Heart right ventricle (tissue), 16 donors: ENCODE data around the gene SPTB. TPM values are rescaled to one million over a fixed set of nuclear protein-coding genes. Genes with fewer than 3 reads are reported as not detected.

Experiments
- ATAC-seq, 8 donors: fragments of 200-7000 bp; cut with Tn5 transposase; one replicate each; pipeline ENCODE4 v1.9.1; 2020; ENCODE audit warnings: mild to moderate bottlenecking in 8 of 8, moderate library complexity in 8 of 8, moderate number of reproducible peaks in 1 of 8
- DNase-seq, 2 donors: peaks; one replicate each; pipeline ENCODE4 v3.0.0-alpha.2; 2020
- H3K27ac ChIP-seq, 10 donors: fragments of 200-600 bp; sonication (generic) in 2 of 10; one replicate each; pipeline versions ENCODE4 v1.5.0 to v1.8.0; 2020 to 2022; ENCODE audit warnings: mild to moderate bottlenecking in 3 of 10
- H3K27me3 ChIP-seq, 7 donors: fragments of 200-600 bp; one replicate each; pipeline ENCODE4 v1.8.0; 2021 to 2022; ENCODE audit warnings: mild to moderate bottlenecking in 2 of 7
- H3K36me3 ChIP-seq, 9 donors: fragments of 200-600 bp; sonication (generic) in 1 of 9; one replicate each; pipeline versions ENCODE4 v1.5.0 to v1.8.0; 2020 to 2022; ENCODE audit warnings: mild to moderate bottlenecking in 2 of 9
- H3K4me1 ChIP-seq, 9 donors: fragments of 200-600 bp; sonication (generic) in 1 of 9; one replicate each; pipeline versions ENCODE4 v1.5.0 to v1.8.0; 2020 to 2022; ENCODE audit warnings: mild to moderate bottlenecking in 4 of 9
- H3K4me3 ChIP-seq, 10 donors: fragments of 200-600 bp; sonication (generic) in 2 of 10; one replicate each; pipeline versions ENCODE4 v1.5.0 to v1.8.0; 2020 to 2022; ENCODE audit warnings: mild to moderate bottlenecking in 7 of 10, moderate library complexity in 2 of 10
- H3K9me3 ChIP-seq, 11 donors: fragments of 200-600 bp in 10 of 11; sonication (generic) in 2 of 11; one replicate each; pipeline versions ENCODE4 v1.5.0 to v1.8.0; 2013 to 2022; ENCODE audit warnings: mild to moderate bottlenecking in 2 of 11, control low read depth in 1 of 11, moderate library complexity in 1 of 11
- CTCF ChIP-seq, 9 donors: fragments of 200-600 bp; sonication (generic) in 2 of 9; IDR thresholded peaks; one replicate each; pipeline versions ENCODE4 v1.5.0 to v1.8.0; 2021 to 2022; ENCODE audit warnings: antibody characterized with exemption in 9 of 9, mild to moderate bottlenecking in 5 of 9, moderate library complexity in 1 of 9
- WGBS, 2 donors: extraction: QIAGEN DNeasy Blood & Tissue Kit; methylation state at CpG; one replicate each; pipeline ENCODE4 v1.1.7; 2013; ENCODE audit warnings: inconsistent platforms in 1 of 2; 5-methylcytosine and 5-hydroxymethylcytosine counted together
- intact Hi-C, 10 donors: fragments of 100-400 bp; cut with DNase I; formaldehyde crosslinking; loops; one replicate each; pipeline versions ENCODE4 v1.11.1 to v1.14.2; 2022
- polyA plus RNA-seq, 2 donors: library from polyadenylated mRNA; stranded (reverse); fragments of 200-250 nt; gene quantifications; one replicate each; pipeline ENCODE4 v1.2.3, GENCODE V29; 2013
- total RNA-seq, 10 donors: library from RNA; stranded (reverse); fragmentation: NEBNext Ultra II Directional in 3 of 10; extraction: Animal tissue kit (Norgen Biotek cat#: 25700) in 3 of 10; gene quantifications; one replicate each; pipeline versions ENCODE4 v1.2.1 to v1.2.4, GENCODE V29; 2021 to 2023
- donor health status: Arrhythmogenic right ventricular cardiomyopathy.
- donor health status: ischemic (EF 13 %, LVEDD 7.1; RV severe dilation, severe dysfunction).
- donor health status: healthy with polysubstance abuse.
- donor health status: DM: no; HTN: yes; CAD: no.
- donor health status: DM: no; HTN: no; CAD: no.
- donor health status: ischemic (EF 25% LVEDD 6.9; RV normal size, moderate dysfunction).
- donor health status: ischemic (EF 25% LVEDD 5.7; RV mildly dilated, moderate dysfunction).
- donor health status: healthy.
- donor health status: DM: yes; HTN: yes; CAD: no.
- donor health status: Ischemic cardiomyopathy.
- donor health status: ischemic (EF 35%, LVEDD 5.7; RV mildly dilated, moderate dysfunction).
- donor health status: nonischemic (EF 11% LVEDD 7.7; RV severe dilation, severe dysfunction).
- donor health status: DM: yes; HTN: yes; CAD: no.
- donor health status: PGD.
- donor health status: ischemic (EF 29% LVEDD 5.4; RV normal size, mild dysfunction).
- donor health status: nonischemic (EF 23%, LVEDD 6.1; RV moderate dilation, normal function).

Gene SPTB
- total and polyA plus RNA-seq, 12 donors, result 24.0 to 114 (median 92.1) TPM

- Histone ChIP-seq H3K27ac (no peak overlapping the region), H3K4me1 (peaks cover 0 to 54% (median 23%) of the 10 kb centered on the region in 9 donors), H3K9me3 (no peaks in the 10 kb centered on the region), H3K27me3 (peaks cover 0 to 8% (median 0%) of the 10 kb centered on the region in 7 donors), H3K4me3 (no peak overlapping the region), H3K36me3 (peaks cover 0 to 5% (median 0%) of the 10 kb centered on the region in 9 donors)
- WGBS, 2 donors, result 38 to 41% methylated on average over 1 of the region's 1 CpG
- intact Hi-C loops, result no loop called here
- no peak for TF ChIP-seq CTCF (IDR thresholded peaks at IDR 0.05)
- DNase-seq, result no peak
- no peak for ATAC-seq
Observed at GRCh38 chr14:64811676-64812075, 68.0 kb downstream of the SPTB start.

- DNase-seq (no peak), ATAC-seq (no peak)
- Histone ChIP-seq H3K9me3 (no peaks in the 10 kb centered on the region), H3K4me1 (peaks cover 0 to 49% (median 25%) of the 10 kb centered on the region in 9 donors), H3K4me3 (no peak overlapping the region), H3K27me3 (peaks cover 0 to 8% (median 0%) of the 10 kb centered on the region in 7 donors), H3K27ac (peak overlapping the region in 1 of 10 donors; percentile 77), H3K36me3 (peaks cover 0 to 12% (median 0%) of the 10 kb centered on the region in 9 donors)
- no peak for TF ChIP-seq CTCF (IDR thresholded peaks at IDR 0.05)
- intact Hi-C loops, result loop anchor here in 1 of 10 donors (5.0 kb wide), 1 partner anchor 74 kb away; no protein-coding TSS in a partner anchor
- 76 to 80% methylated on average over 4 of the region's 4 CpGs for WGBS, 2 donors
Observed at GRCh38 chr14:64808449-64808848, 71.3 kb downstream of the SPTB start.

- DNase-seq, result peak; percentile 51 to 67
- 36 to 49% methylated on average over 5 of the region's 5 CpGs for WGBS, 2 donors
- intact Hi-C loops, result loop anchor here in 1 of 10 donors (5.0 kb wide), 1 partner anchor 75 kb away; no protein-coding TSS in a partner anchor
- no peaks in the 10 kb centered on the region for H3K9me3 ChIP-seq
- no peak for TF ChIP-seq CTCF (IDR thresholded peaks at IDR 0.05)
- peaks cover 0 to 12% (median 0%) of the 10 kb centered on the region in 9 donors for H3K36me3 ChIP-seq
- ATAC-seq, result peak; percentile 85 to 91 (median 90)
- peaks cover 0 to 47% (median 24%) of the 10 kb centered on the region in 9 donors for H3K4me1 ChIP-seq
- peak overlapping the region in 9 of 10 donors; percentile 16 to 82 (median 72) for H3K27ac ChIP-seq
- H3K27me3 ChIP-seq, result peaks cover 0 to 8% (median 0%) of the 10 kb centered on the region in 7 donors
- no peak overlapping the region for H3K4me3 ChIP-seq
Observed at GRCh38 chr14:64807551-64807950, 72.2 kb downstream of the SPTB start.

GRCh38 chr14:64806862-64807495, 72.7 kb downstream of the SPTB start:
- peaks cover 0 to 12% (median 0%) of the 10 kb centered on the region in 9 donors for H3K36me3 ChIP-seq
- WGBS, 2 donors, result 76% methylated on average over 6 of the region's 6 CpGs
- peak in 1 of 8 donors; percentile 7 for ATAC-seq

More at GRCh38 chr14:64806862-64807495, 72.7 kb downstream of the SPTB start:
- no peak for DNase-seq
- Histone ChIP-seq H3K27me3 (peaks cover 0 to 8% (median 0%) of the 10 kb centered on the region in 7 donors), H3K4me1 (peaks cover 0 to 41% (median 18%) of the 10 kb centered on the region in 9 donors), H3K9me3 (no peaks in the 10 kb centered on the region), H3K27ac (peak overlapping the region in 8 of 10 donors; percentile 53 to 82 (median 72)), H3K4me3 (no peak overlapping the region)
- TF ChIP-seq CTCF (IDR thresholded peaks at IDR 0.05), result no peak
- intact Hi-C loops, result loop anchor here in 1 of 10 donors (5.0 kb wide), 1 partner anchor 75 kb away; no protein-coding TSS in a partner anchor
